K562 (cell line): Measurements from ENCODE around the gene MAPRE2. TPM values are rescaled to one million over a fixed set of nuclear protein-coding genes. Genes with fewer than 3 reads are reported as not detected.

Experiments used
- ATAC-seq: fragments of 200-7000 bp; cut with Tn5 transposase; 3 replicates; pipeline ENCODE4 v1.9.1; 2020; ENCODE audit warnings: moderate library complexity
- BruUV-seq: library from RNA; stranded (reverse); fragments of 400-500 nt; replicated peaks from 2 replicates; lab custom pipeline; 2021; lab: Mats Ljungman, UMichigan
- CTCF ChIA-PET: fragments of 300-600 bp; formaldehyde crosslinking; extraction: SDS; loops from one replicate; lab custom pipeline; 2021; ENCODE audit warnings: low intra/inter-chr PET ratio; lab: Yijun Ruan, JAX
- POLR2A ChIA-PET: fragments of 300-600, 350-650 bp; sonication (Branson Sonifier 250); formaldehyde crosslinking; extraction: SDS; loops from one replicate; lab custom pipeline; 2021; ENCODE audit warnings: antibody characterized with exemption, inconsistent platforms; lab: Yijun Ruan, JAX
- DNase-seq, 4 experiments: peaks; one replicate each; pipeline versions ENCODE4 v3.0.0 to v3.0.0-alpha.2; 2011 to 2018; ENCODE audit warnings: low spot score in 3 of 4, mixed read lengths in 3 of 4; ENCODE audit errors: extremely low read depth in 1 of 4
- FAIRE-seq: peaks from 2 replicates; lab custom pipeline; 2011; peaks lifted over from hg19 to GRCh38; lab: Jason Lieb, UNC
- H2AFZ ChIP-seq: 2 replicates; pipeline ENCODE4 v1.6.0; 2011; ENCODE audit warnings: low read depth, low read length, control low read depth, inconsistent platforms
- H3K27ac ChIP-seq: fragments of 200-600 bp; 3 replicates; pipeline ENCODE4 v1.8.0; 2011; ENCODE audit warnings: low read depth, mild to moderate bottlenecking, control low read depth, inconsistent platforms, low read length, moderate library complexity, mixed read lengths; ENCODE audit errors: extremely low read depth
- H3K27me3 ChIP-seq, 2 experiments: fragments of 300-600 bp in 1 of 2; 2 replicates in 1 of 2; 3 replicates in 1 of 2; pipeline versions ENCODE4 v1.6.0 to v1.8.0; 2011; ENCODE audit warnings: inconsistent platforms in 2 of 2, low read length in 2 of 2, mild to moderate bottlenecking in 1 of 2, mixed read lengths in 1 of 2, moderate library complexity in 1 of 2; ENCODE audit not compliant: control insufficient read depth in 2 of 2, insufficient read depth in 2 of 2
- H3K36me3 ChIP-seq: fragments of 300-600 bp; 3 replicates; pipeline ENCODE4 v1.8.0; 2011; ENCODE audit warnings: mild to moderate bottlenecking, low read length, inconsistent platforms; ENCODE audit not compliant: control insufficient read depth, insufficient read depth
- H3K4me1 ChIP-seq, 2 experiments: fragments of 200-600 bp in 1 of 2; replicated peaks in 1 of 2; 2 replicates in 1 of 2; 3 replicates in 1 of 2; pipeline versions ENCODE4 v1.5.1 to v1.8.0; 2011; ENCODE audit warnings: inconsistent platforms in 2 of 2, low read length in 2 of 2, mild to moderate bottlenecking in 1 of 2, mixed read lengths in 1 of 2, moderate library complexity in 1 of 2; ENCODE audit not compliant: control insufficient read depth in 2 of 2, insufficient read depth in 2 of 2
- H3K4me2 ChIP-seq: 2 replicates; pipeline ENCODE4 v1.6.1; 2011; ENCODE audit warnings: low read length, control low read depth, inconsistent platforms, mixed read lengths; ENCODE audit not compliant: insufficient read depth
- H3K4me3 ChIP-seq: fragments of 200-600 bp; sonication (generic), shearing (Covaris generic); 2 replicates; pipeline ENCODE4 v1.5.1; 2016; ENCODE audit warnings: control low read depth, inconsistent platforms
- H3K79me2 ChIP-seq: fragments of 200-600 bp; 3 replicates; pipeline ENCODE4 v1.8.0; 2011; ENCODE audit warnings: low read length, inconsistent platforms; ENCODE audit not compliant: control insufficient read depth, insufficient read depth
- H3K9ac ChIP-seq, 2 experiments: 2 replicates each; pipeline versions ENCODE4 v1.6.0 to v1.6.1; 2011; ENCODE audit warnings: low read depth in 2 of 2, low read length in 2 of 2, control low read depth in 1 of 2, inconsistent platforms in 1 of 2, mild to moderate bottlenecking in 1 of 2, mixed read lengths in 1 of 2; ENCODE audit not compliant: insufficient read depth in 1 of 2
- H3K9me1 ChIP-seq: one replicate; pipeline ENCODE4 v1.6.0; 2011; ENCODE audit warnings: inconsistent platforms, mild to moderate bottlenecking, low read length, moderate library complexity; ENCODE audit not compliant: control insufficient read depth, insufficient read depth
- H3K9me3 ChIP-seq: replicated peaks from 2 replicates; pipeline ENCODE4 v1.5.1; 2011; ENCODE audit warnings: low read depth, low read length, inconsistent platforms; ENCODE audit not compliant: control insufficient read depth, insufficient read depth
- H4K20me1 ChIP-seq: replicated peaks from 2 replicates; pipeline ENCODE4 v1.6.1; 2011; ENCODE audit warnings: low read length, inconsistent platforms, mixed read lengths; ENCODE audit not compliant: control insufficient read depth, insufficient read depth
- E2F3 ChIP-seq: fragments of 250-450 bp; sonication (Bioruptor Pico); IDR thresholded peaks from 2 replicates; pipeline ENCODE4 v1.4.0; 2020; ENCODE audit warnings: mild to moderate bottlenecking
- NFIC ChIP-seq: fragments of 450-650 bp; IDR thresholded peaks from 2 replicates; pipeline ENCODE4 v1.6.1; 2017; ENCODE audit warnings: mild to moderate bottlenecking, inconsistent platforms
- SMARCC2 ChIP-seq: fragments of 450-650 bp; IDR thresholded peaks from 2 replicates; pipeline ENCODE4 v1.6.1; 2017; ENCODE audit warnings: antibody characterized with exemption, moderate library complexity, mild to moderate bottlenecking, low read depth
- ZNF668 ChIP-seq: fragments of 250-450 bp; sonication (Bioruptor Pico); IDR thresholded peaks from 2 replicates; pipeline ENCODE4 v1.8.0; 2022; ENCODE audit warnings: mild to moderate bottlenecking, inconsistent platforms
- WGBS: fragments of 100-300 bp; shearing (Covaris generic); methylation state at CpG from one replicate; pipeline ENCODE4 v1.1.6; 2016; ENCODE audit warnings: low coverage, mixed read lengths; ENCODE audit not compliant: insufficient coverage; ENCODE audit errors: missing lambda C conversion rate; 5-methylcytosine and 5-hydroxymethylcytosine counted together
- in situ Hi-C: fragments of 300-500 bp; cut with MboI; formaldehyde crosslinking; loops from 4 replicates; pipeline ENCODE4 v1.15.0; 2018; ENCODE audit warnings: inconsistent platforms, mixed read lengths
- intact Hi-C: fragments of 100-400 bp; cut with micrococcal nuclease; formaldehyde crosslinking; loops from 2 replicates; pipeline ENCODE4 v1.14.2; 2022
- polyA plus RNA-seq, 8 experiments: library from polyadenylated mRNA; depleted of rRNA in 4 of 8; stranded (reverse) in 5 of 8; unstranded in 3 of 8; fragments of >200 nt; fragmentation: Nextera tagmentation in 2 of 8; fragmentation: Illumina TruSeq in 1 of 8; extraction: Ambion mirVana in 2 of 8; extraction: Trizol in 1 of 8; gene quantifications; 2 replicates each; pipeline versions ENCODE4 v1.2.1 to v1.2.3, GENCODE V29; 2011 to 2014; ENCODE audit warnings: inconsistent platforms in 1 of 8, missing spikeins in 1 of 8
- total RNA-seq, 7 experiments: library from RNA; depleted of rRNA in 6 of 7; stranded (reverse); fragments of >200 nt in 6 of 7; fragmentation: Illumina TruSeq in 2 of 7; extraction: Trizol in 2 of 7; gene quantifications; 2 replicates each; pipeline versions ENCODE4 v1.2.1 to v1.2.3, GENCODE V29; 2011 to 2021; ENCODE audit warnings: low replicate concordance in 1 of 7
- TF ChIP-seq, protein P1 (sequence below): fragments of 450-650 bp; IDR thresholded peaks from 2 replicates; pipeline ENCODE4 v1.7.0; 2016; ENCODE audit warnings: borderline replicate concordance

MAPRE2 gene
- total and polyA plus RNA-seq, 9 of the 15 experiments (the other 6 are each of a cell fraction or from before 2014, with no cell fraction given) = 32.3 to 70.7 (median 40.7) TPM

DNA sequence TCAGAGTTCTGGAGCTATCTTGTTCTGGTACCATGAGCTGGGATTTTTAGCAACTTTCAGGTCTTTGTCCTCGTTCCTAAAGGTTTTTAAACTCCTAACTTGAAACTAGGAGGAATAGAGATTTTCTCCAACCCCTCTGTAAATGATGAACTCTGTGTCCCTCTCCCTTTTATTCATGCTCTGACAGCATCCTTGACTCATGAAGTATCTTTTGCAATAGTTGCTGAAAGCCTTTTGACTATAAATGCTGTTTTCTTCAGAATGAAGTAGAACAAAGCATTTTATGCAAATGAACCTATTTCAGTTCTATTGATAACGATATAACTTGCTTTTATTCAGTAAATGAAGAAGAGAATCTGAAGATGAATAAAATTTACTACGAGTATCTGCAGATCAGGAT, 17.0 kb upstream of the MAPRE2 start:
- ATAC-seq (no peak), DNase-seq (no peak)
- Histone ChIP-seq H2AFZ (no peak overlapping the region), H3K4me1 (no peaks in the 10 kb centered on the region), H3K9ac (no peak overlapping the region), H3K9me3 (no peaks in the 10 kb centered on the region), H4K20me1 (no peaks in the 10 kb centered on the region), H3K27ac (no peak overlapping the region)
- CTCF ChIA-PET = no interaction called here
- TF ChIP-seq SMARCC2 (no peak), ZNF668 (CRISPR knock-in tag) (no peak), E2F3 (CRISPR knock-in tag) (no peak), NFIC (no peak)
- TF ChIP-seq, protein P1, sequence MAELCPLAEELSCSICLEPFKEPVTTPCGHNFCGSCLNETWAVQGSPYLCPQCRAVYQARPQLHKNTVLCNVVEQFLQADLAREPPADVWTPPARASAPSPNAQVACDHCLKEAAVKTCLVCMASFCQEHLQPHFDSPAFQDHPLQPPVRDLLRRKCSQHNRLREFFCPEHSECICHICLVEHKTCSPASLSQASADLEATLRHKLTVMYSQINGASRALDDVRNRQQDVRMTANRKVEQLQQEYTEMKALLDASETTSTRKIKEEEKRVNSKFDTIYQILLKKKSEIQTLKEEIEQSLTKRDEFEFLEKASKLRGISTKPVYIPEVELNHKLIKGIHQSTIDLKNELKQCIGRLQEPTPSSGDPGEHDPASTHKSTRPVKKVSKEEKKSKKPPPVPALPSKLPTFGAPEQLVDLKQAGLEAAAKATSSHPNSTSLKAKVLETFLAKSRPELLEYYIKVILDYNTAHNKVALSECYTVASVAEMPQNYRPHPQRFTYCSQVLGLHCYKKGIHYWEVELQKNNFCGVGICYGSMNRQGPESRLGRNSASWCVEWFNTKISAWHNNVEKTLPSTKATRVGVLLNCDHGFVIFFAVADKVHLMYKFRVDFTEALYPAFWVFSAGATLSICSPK = no peak
- TF ChIP-seq, all 486 proteins: peak for 0
- POLR2A ChIA-PET = interaction anchor here (1.1 kb wide), 1 partner anchor 23 kb away, joined by 3 read pairs; no protein-coding TSS in a partner anchor
- no peaks in the 10 kb centered on the region for H3K9me1 ChIP-seq
- H3K36me3 ChIP-seq = no peaks in the 10 kb centered on the region
- no peak overlapping the region for H3K4me3 ChIP-seq
- WGBS = 3% methylated on average over 3 of the region's 3 CpGs
- BruUV-seq = no TSS peak
- no peak overlapping the region for H3K4me2 ChIP-seq
- no peak for FAIRE-seq
- intact Hi-C loops = no loop called here
- no peaks in the 10 kb centered on the region for H3K27me3 ChIP-seq
- no peaks in the 10 kb centered on the region for H3K79me2 ChIP-seq
- in situ Hi-C loops = no loop called here
